Measurements from ENCODE around the gene RIMBP2.

RIMBP2 gene

DNA sequence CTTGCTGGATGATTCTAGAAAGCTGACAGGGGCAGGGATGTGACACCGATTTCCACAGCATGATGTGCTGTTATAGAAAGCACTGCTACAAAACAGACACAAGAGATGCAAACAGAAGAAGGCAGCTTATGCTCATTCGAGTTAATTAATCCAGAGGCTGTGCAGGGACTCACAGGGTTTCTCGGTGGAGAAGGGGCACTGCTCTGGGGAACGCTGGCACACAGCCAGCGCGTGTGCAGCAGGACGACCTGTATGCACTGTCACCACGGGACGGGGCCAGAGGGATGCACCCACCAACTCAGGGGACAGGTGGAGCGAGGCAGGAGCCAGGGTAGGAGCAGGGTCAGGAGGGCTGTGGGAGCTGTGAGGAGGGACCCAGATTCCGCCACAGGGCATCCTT is 143.5 kb downstream of the RIMBP2 start:
- no peaks in the 10 kb centered on the region for H3K36me3 ChIP-seq (ENCODE audit: insufficient read depth, low read length)
- H3K9ac ChIP-seq (ENCODE audit: low read length) = no peak overlapping the region
- H3K79me2 ChIP-seq (ENCODE audit: insufficient read depth, low read length) = no peaks in the 10 kb centered on the region
- H2AFZ ChIP-seq (ENCODE audit: low read length) = no peak overlapping the region
- no peak for TF ChIP-seq EZH2 (IDR thresholded peaks at IDR 0.05; ENCODE audit: borderline replicate concordance, low read length)
- TF ChIP-seq, protein P1, sequence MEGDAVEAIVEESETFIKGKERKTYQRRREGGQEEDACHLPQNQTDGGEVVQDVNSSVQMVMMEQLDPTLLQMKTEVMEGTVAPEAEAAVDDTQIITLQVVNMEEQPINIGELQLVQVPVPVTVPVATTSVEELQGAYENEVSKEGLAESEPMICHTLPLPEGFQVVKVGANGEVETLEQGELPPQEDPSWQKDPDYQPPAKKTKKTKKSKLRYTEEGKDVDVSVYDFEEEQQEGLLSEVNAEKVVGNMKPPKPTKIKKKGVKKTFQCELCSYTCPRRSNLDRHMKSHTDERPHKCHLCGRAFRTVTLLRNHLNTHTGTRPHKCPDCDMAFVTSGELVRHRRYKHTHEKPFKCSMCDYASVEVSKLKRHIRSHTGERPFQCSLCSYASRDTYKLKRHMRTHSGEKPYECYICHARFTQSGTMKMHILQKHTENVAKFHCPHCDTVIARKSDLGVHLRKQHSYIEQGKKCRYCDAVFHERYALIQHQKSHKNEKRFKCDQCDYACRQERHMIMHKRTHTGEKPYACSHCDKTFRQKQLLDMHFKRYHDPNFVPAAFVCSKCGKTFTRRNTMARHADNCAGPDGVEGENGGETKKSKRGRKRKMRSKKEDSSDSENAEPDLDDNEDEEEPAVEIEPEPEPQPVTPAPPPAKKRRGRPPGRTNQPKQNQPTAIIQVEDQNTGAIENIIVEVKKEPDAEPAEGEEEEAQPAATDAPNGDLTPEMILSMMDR (IDR thresholded peaks at IDR 0.05; ENCODE audit: low read length) = no peak
- H3K27me3 ChIP-seq (ENCODE audit: insufficient read depth, low read length) = no peaks in the 10 kb centered on the region
- H3F3A ChIP-seq (ENCODE audit: insufficient read depth, low read length) = no peaks in the 10 kb centered on the region
- no peak overlapping the region for H3K4me3 ChIP-seq (ENCODE audit: low read depth, low read length, poor library complexity, severe bottlenecking)
- no peaks in the 10 kb centered on the region for H3K9me2 ChIP-seq (ENCODE audit: low read depth, low read length)
- H4K20me1 ChIP-seq (ENCODE audit: insufficient read depth, low read length) = no peaks in the 10 kb centered on the region
- H3K4me1 ChIP-seq (ENCODE audit: insufficient read depth, low read length, severe bottlenecking) = no peaks in the 10 kb centered on the region
- no peak overlapping the region for H3K4me2 ChIP-seq (ENCODE audit: low read length)
- H3K9me3 ChIP-seq (ENCODE audit: low read length) = no peaks in the 10 kb centered on the region
- H3K27ac ChIP-seq (ENCODE audit: low read depth, low read length, poor library complexity, severe bottlenecking) = no peak overlapping the region

DNA sequence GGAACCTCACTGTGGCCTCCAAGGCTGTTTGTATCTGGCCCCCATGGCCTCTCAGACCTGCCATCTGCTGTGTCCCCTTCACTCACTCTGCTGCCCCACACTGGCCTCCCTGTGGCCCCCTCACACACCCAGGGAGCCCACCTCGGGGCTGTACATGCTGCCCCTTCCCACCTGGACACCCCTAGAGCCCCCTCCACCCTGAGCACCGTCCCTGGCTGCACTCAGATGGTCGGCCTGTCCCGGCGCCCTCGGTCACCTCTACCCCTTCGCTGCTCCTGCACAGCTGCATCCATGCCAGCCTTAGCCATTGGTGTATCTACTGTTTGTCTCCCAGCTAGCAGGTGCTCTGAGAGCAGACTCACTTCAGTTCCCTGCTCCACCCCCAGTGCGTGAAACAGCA is 144.4 kb downstream of the RIMBP2 start:
- H3K4me1 ChIP-seq (ENCODE audit: insufficient read depth, low read length, severe bottlenecking) = no peaks in the 10 kb centered on the region
- no peaks in the 10 kb centered on the region for H3K9me2 ChIP-seq (ENCODE audit: low read depth, low read length)
- no peak overlapping the region for H3K27ac ChIP-seq (ENCODE audit: low read depth, low read length, poor library complexity, severe bottlenecking)
- H2AFZ ChIP-seq (ENCODE audit: low read length) = no peak overlapping the region
- TF ChIP-seq, protein P1 (IDR thresholded peaks at IDR 0.05; ENCODE audit: low read length) = no peak
- no peak for TF ChIP-seq EZH2 (IDR thresholded peaks at IDR 0.05; ENCODE audit: borderline replicate concordance, low read length)
- H3F3A ChIP-seq (ENCODE audit: insufficient read depth, low read length) = no peaks in the 10 kb centered on the region
- H3K4me2 ChIP-seq (ENCODE audit: low read length) = no peak overlapping the region
- H3K9me3 ChIP-seq (ENCODE audit: low read length) = no peaks in the 10 kb centered on the region
- no peaks in the 10 kb centered on the region for H4K20me1 ChIP-seq (ENCODE audit: insufficient read depth, low read length)
- no peaks in the 10 kb centered on the region for H3K27me3 ChIP-seq (ENCODE audit: insufficient read depth, low read length)
- H3K36me3 ChIP-seq (ENCODE audit: insufficient read depth, low read length) = no peaks in the 10 kb centered on the region
- H3K4me3 ChIP-seq (ENCODE audit: low read depth, low read length, poor library complexity, severe bottlenecking) = no peak overlapping the region
- H3K79me2 ChIP-seq (ENCODE audit: insufficient read depth, low read length) = no peaks in the 10 kb centered on the region
- no peak overlapping the region for H3K9ac ChIP-seq (ENCODE audit: low read length)

DNA sequence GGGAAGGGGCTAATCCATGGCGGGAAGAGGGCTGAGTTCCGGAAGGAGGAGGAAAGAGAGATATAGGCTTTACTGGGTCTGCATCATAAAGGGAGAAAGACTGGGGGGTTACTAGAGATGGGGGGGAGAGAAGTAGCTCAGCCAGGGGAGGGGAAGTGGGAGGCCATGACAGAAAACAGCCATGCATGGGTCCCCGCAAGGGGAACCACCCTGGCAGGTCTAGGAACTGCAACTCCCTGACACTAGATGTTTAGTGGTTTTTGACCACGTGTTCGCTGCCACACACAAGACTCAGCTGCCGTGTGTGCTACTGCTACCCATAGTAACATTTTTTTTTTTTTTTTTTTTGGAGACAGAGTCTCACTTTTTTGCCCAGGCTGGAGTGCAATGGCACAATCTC is 145.0 kb downstream of the RIMBP2 start:
- no peak for TF ChIP-seq EZH2 (IDR thresholded peaks at IDR 0.05; ENCODE audit: borderline replicate concordance, low read length)
- TF ChIP-seq, protein P1 (IDR thresholded peaks at IDR 0.05; ENCODE audit: low read length) = no peak
- Histone ChIP-seq H3F3A (ENCODE audit: insufficient read depth, low read length) (no peaks in the 10 kb centered on the region), H3K27me3 (ENCODE audit: insufficient read depth, low read length) (no peaks in the 10 kb centered on the region; the same call in 1 of the 2 replicates), H3K79me2 (ENCODE audit: insufficient read depth, low read length) (no peaks in the 10 kb centered on the region), H2AFZ (ENCODE audit: low read length) (no peak overlapping the region), H3K4me3 (ENCODE audit: low read depth, low read length, poor library complexity, severe bottlenecking) (no peak overlapping the region), H3K4me2 (ENCODE audit: low read length) (no peak overlapping the region), H3K9me2 (ENCODE audit: low read depth, low read length) (no peaks in the 10 kb centered on the region), H3K4me1 (ENCODE audit: insufficient read depth, low read length, severe bottlenecking) (no peaks in the 10 kb centered on the region), H3K9me3 (ENCODE audit: low read length) (no peaks in the 10 kb centered on the region), H3K27ac (ENCODE audit: low read depth, low read length, poor library complexity, severe bottlenecking) (no peak overlapping the region), H3K9ac (ENCODE audit: low read length) (no peak overlapping the region), H4K20me1 (ENCODE audit: insufficient read depth, low read length) (no peaks in the 10 kb centered on the region), H3K36me3 (ENCODE audit: insufficient read depth, low read length) (no peaks in the 10 kb centered on the region)
